AG10803 (cell line): Measurements from ENCODE around the gene MROH7.

ENCODE experiments used
- DNase-seq: peaks from one replicate; pipeline ENCODE4 v3.0.0; 2010; ENCODE audit warnings: low read depth
- H3K4me3 ChIP-seq: 2 replicates; pipeline ENCODE4 v1.5.1; 2011; ENCODE audit warnings: mild to moderate bottlenecking, low read length, control low read depth
- CTCF ChIP-seq: conservative IDR thresholded peaks from 2 replicates; pipeline ENCODE4 v1.5.1; 2011; ENCODE audit warnings: mild to moderate bottlenecking, low read length, control low read depth, inconsistent platforms

Gene MROH7

DNA sequence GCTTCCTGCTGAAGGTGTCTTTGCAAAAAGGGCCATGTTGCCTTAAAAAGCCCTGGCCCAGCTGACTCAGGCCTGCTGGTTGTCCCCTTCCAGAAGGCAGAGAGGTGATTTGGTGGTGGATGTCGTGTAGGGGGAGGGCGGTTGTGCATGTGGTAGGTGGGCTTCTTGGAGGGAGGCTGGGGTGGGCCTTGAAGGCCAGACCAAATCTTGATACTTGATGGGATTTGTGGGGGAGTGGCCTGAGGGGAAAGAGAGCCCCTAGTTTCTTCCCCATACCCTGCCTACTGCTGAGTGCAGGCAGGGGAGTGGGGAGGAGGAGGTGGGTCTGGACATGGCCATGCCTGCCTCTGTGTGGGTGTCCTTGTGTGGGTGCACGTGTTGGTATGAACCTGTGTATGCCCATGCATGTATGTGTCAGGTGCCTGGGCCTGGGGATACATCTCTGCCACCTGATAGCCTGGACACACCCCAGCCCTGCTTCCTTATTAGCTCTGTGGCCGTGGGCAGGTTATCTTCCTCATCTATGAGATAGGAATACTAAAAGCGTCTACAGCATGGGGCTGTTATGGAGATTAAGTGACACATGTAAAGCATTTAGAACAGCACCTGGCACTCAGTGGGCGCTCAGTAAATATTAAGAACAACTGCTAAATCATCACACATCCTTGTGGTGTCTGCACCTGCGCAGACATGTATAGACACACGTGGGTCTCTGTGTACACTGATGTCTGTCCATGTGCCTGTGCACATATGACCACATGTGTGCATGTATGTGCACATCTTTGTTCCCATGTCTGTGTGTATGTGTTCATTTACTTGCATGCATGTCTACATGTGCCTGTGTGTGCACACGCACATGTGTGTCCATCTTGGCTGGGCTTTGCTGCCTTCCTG is 35.2 kb upstream of the MROH7 start:
- no peak overlapping the region for H3K4me3 ChIP-seq
- no peak for DNase-seq

DNA sequence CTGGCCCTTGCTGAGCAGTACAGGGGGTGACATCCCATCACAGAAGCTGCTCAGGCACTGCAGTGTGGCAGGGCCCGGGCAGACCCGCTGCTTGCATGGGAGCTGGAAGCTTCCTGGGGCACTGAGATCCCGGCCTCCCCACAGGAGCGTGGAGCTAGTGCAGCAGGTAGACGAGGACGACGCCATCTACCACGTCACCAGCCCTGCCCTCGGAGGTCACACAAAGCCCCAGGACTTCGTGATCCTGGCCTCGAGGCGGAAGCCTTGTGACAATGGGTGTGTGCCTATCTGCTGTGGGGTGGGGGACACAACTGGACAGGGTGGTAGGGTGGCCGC is 34.6 kb upstream of the MROH7 start:
- H3K4me3 ChIP-seq = no peak overlapping the region
- no peak for DNase-seq
- TF ChIP-seq CTCF = no peak

More for the DNA sequence above, 35.2 kb upstream of the MROH7 start:
- TF ChIP-seq CTCF = no peak

- no peak overlapping the region for H3K4me3 ChIP-seq
- TF ChIP-seq CTCF = no peak
- no peak for DNase-seq
These were observed 33.6 kb upstream of the MROH7 start for GRCh38 chr1:54607821-54608565.

GRCh38 chr1:54608566-54609230 is 32.9 kb upstream of the MROH7 start:
- DNase-seq = no peak
- no peak for TF ChIP-seq CTCF
- no peak overlapping the region for H3K4me3 ChIP-seq

DNA sequence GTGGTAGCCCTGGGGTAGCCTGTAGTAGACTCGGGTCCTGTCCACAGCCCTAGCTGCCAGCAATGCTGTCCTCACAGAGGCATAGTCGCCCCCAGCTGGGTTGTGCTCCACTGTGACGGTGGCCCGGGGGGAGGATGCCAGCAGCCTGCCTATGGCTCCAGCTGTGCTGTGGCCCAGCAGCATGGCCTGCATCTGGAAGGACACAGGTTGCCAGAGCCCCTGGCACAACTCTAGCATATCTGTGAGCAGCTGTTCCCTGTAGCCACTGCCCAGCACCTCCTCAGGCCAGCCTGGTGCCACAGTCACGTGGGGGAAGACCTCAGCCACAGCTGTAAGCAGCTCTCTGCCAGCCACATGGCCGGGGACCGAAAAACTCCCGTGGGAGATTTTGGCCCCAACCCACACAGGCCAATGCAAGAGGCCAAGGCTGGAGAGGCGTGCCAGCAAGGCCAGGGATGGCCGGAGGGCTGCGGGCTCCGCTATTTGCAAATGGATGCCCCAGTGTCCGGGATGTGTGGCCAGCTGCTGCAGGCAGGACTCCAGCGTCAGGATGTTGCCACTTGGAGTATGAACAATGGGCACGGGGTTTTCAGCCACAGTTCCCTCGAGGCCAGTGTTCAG is 32.2 kb upstream of the MROH7 start:
- DNase-seq = no peak
- no peak for TF ChIP-seq CTCF
- no peak overlapping the region for H3K4me3 ChIP-seq

- DNase-seq = no peak
- TF ChIP-seq CTCF = no peak
- H3K4me3 ChIP-seq = no peak overlapping the region
These were observed 31.5 kb upstream of the MROH7 start for GRCh38 chr1:54610048-54610447.
